OCI-LY7 (cell line): Measurements from ENCODE around the gene GSTK1. TPM values are rescaled to one million over a fixed set of nuclear protein-coding genes. Genes with fewer than 3 reads are reported as not detected.

Experiments
- BruUV-seq: library from RNA; stranded (reverse); fragments of 400-500 nt; replicated peaks from 2 replicates; lab custom pipeline; 2021; lab: Mats Ljungman, UMichigan
- CTCF ChIA-PET: fragments of 300-600 bp; sonication (Branson Sonifier 250); formaldehyde crosslinking; loops from one replicate; lab custom pipeline; 2022; ENCODE audit warnings: antibody characterized with exemption; ENCODE audit not compliant: unreplicated experiment; lab: Charles Lee
- POLR2A ChIA-PET: fragments of 300-600 bp; sonication (Branson Sonifier 250); formaldehyde crosslinking; loops from one replicate; lab custom pipeline; 2022; ENCODE audit warnings: antibody characterized with exemption; lab: Charles Lee
- DNase-seq: peaks from one replicate; pipeline ENCODE4 v3.0.0-alpha.2; 2015; ENCODE audit warnings: low spot score
- H2AFZ ChIP-seq: fragments of 200-600 bp; sonication (generic), shearing (Covaris generic); 2 replicates; pipeline ENCODE4 v1.6.1; 2014; ENCODE audit warnings: mild to moderate bottlenecking, antibody characterized with exemption, low read length, moderate library complexity
- H3K27ac ChIP-seq: fragments of 200-600 bp; sonication (generic); 2 replicates; pipeline ENCODE4 v1.5.1; 2014; ENCODE audit warnings: mixed run types, low read depth, mild to moderate bottlenecking, moderate library complexity, low read length, inconsistent platforms; ENCODE audit not compliant: poor library complexity, severe bottlenecking
- H3K36me3 ChIP-seq: fragments of 200-600 bp; sonication (generic); 2 replicates; pipeline ENCODE4 v1.6.1; 2014; ENCODE audit warnings: mild to moderate bottlenecking, antibody characterized with exemption, low read length, moderate library complexity, mixed read lengths; ENCODE audit not compliant: insufficient read depth
- H3K4me1 ChIP-seq: fragments of 200-600 bp; sonication (generic); 2 replicates; pipeline ENCODE4 v1.5.1; 2014; ENCODE audit warnings: mild to moderate bottlenecking, low read length; ENCODE audit not compliant: insufficient read depth, poor library complexity, severe bottlenecking
- H3K4me2 ChIP-seq: fragments of 200-600 bp; sonication (generic); 2 replicates; pipeline ENCODE4 v1.6.1; 2014; ENCODE audit warnings: mild to moderate bottlenecking, low read length
- H3K4me3 ChIP-seq: fragments of 200-600 bp; sonication (generic); 2 replicates; pipeline ENCODE4 v1.5.1; 2014; ENCODE audit warnings: mild to moderate bottlenecking, low read depth, low read length; ENCODE audit not compliant: poor library complexity, severe bottlenecking
- H3K79me2 ChIP-seq: fragments of 200-600 bp; sonication (generic); 2 replicates; pipeline ENCODE4 v1.6.1; 2016; ENCODE audit warnings: low read depth, mild to moderate bottlenecking, low read length, moderate library complexity, mixed read lengths; ENCODE audit not compliant: insufficient read depth
- H3K9me2 ChIP-seq: fragments of 200-600 bp; sonication (generic); 2 replicates; pipeline ENCODE4 v1.6.1; 2016; ENCODE audit warnings: mild to moderate bottlenecking, low read length, mixed read lengths; ENCODE audit not compliant: insufficient read depth
- H3K9me3 ChIP-seq: fragments of 200-600 bp; sonication (generic); 2 replicates; pipeline ENCODE4 v1.6.1; 2014; ENCODE audit warnings: mild to moderate bottlenecking, mixed run types, low read length, mixed read lengths
- H4K20me1 ChIP-seq: fragments of 200-600 bp; sonication (generic); 2 replicates; pipeline ENCODE4 v1.6.1; 2014; ENCODE audit warnings: mild to moderate bottlenecking, antibody characterized with exemption, low read length, moderate library complexity, mixed read lengths; ENCODE audit not compliant: insufficient read depth
- CTCF ChIP-seq: fragments of 200-600 bp; sonication (generic); conservative IDR thresholded peaks from 2 replicates; pipeline ENCODE4 v1.5.1; 2014; ENCODE audit warnings: mild to moderate bottlenecking, antibody characterized with exemption, low read length, moderate library complexity, mixed read lengths
- EZH2phosphoT487 ChIP-seq: fragments of 200-600 bp; sonication (generic); IDR thresholded peaks from 2 replicates; pipeline ENCODE4 v1.6.1; 2018; ENCODE audit warnings: low read depth, borderline replicate concordance, mild to moderate bottlenecking, mixed run types, antibody characterized with exemption, low read length, moderate library complexity, mixed read lengths
- intact Hi-C: fragments of 100-400 bp; cut with micrococcal nuclease; formaldehyde crosslinking; loops from one replicate; pipeline ENCODE4 v1.10.0; 2022; ENCODE audit not compliant: unreplicated experiment
- total RNA-seq, 2 experiments: library from RNA; depleted of rRNA in 1 of 2; stranded (reverse); fragments of >200 nt in 1 of 2; shearing (Covaris generic) in 1 of 2; gene quantifications; 2 replicates each; pipeline ENCODE4 v1.2.3, GENCODE V29; 2014 to 2022

The GSTK1 gene
- total RNA-seq, 2 experiments from 2014 or later: 37.8 to 41.6 TPM

GRCh38 chr7:143216686-143217085 is 46.6 kb upstream of the GSTK1 start:
- no peak overlapping the region for H3K4me3 ChIP-seq
- intact Hi-C loops: loop anchor here (10.0 kb wide), 1 partner anchor 612 kb away; no protein-coding TSS in a partner anchor
- ChIA-PET POLR2A (interaction anchor here (0.6 to 1.7 kb wide), 3 partner anchors 207 to 473 kb away, joined by 3 to 5 read pairs (median 3); no protein-coding TSS in a partner anchor), CTCF (interaction anchor here (0.9 kb wide), 1 partner anchor 204 kb away, joined by 3 read pairs; no protein-coding TSS in a partner anchor)
- H3K36me3 ChIP-seq: no peaks in the 10 kb centered on the region
- no peaks in the 10 kb centered on the region for H3K9me3 ChIP-seq
- DNase-seq: no peak
- no peak overlapping the region for H3K4me2 ChIP-seq
- TF ChIP-seq EZH2phosphoT487: no peak
- no peak for TF ChIP-seq CTCF
- H4K20me1 ChIP-seq: no peaks in the 10 kb centered on the region
- H3K9me2 ChIP-seq: no peaks in the 10 kb centered on the region
- no peak overlapping the region for H3K27ac ChIP-seq
- no TSS peak for BruUV-seq
- H3K79me2 ChIP-seq: no peaks in the 10 kb centered on the region
- no peaks in the 10 kb centered on the region for H3K4me1 ChIP-seq
- no peak overlapping the region for H2AFZ ChIP-seq

- Histone ChIP-seq H3K4me1 (no peaks in the 10 kb centered on the region), H2AFZ (no peak overlapping the region), H3K4me2 (no peak overlapping the region), H3K9me2 (no peaks in the 10 kb centered on the region), H4K20me1 (no peaks in the 10 kb centered on the region), H3K9me3 (no peaks in the 10 kb centered on the region), H3K4me3 (no peak overlapping the region), H3K36me3 (no peaks in the 10 kb centered on the region), H3K79me2 (no peaks in the 10 kb centered on the region), H3K27ac (no peak overlapping the region)
- DNase-seq: no peak
- no TSS peak for BruUV-seq
- POLR2A ChIA-PET: interaction anchor here (0.8 kb wide), 1 partner anchor 218 kb away, joined by 3 read pairs; no protein-coding TSS in a partner anchor
- CTCF ChIA-PET: interaction anchor here (1.1 kb wide), 1 partner anchor 209 kb away, joined by 3 read pairs; no protein-coding TSS in a partner anchor
- TF ChIP-seq EZH2phosphoT487 (no peak), CTCF (no peak)
- intact Hi-C loops: loop anchor here (10.0 kb wide), 1 partner anchor 613 kb away; no protein-coding TSS in a partner anchor
Measured at GRCh38 chr7:143217806-143218205, 45.4 kb upstream of the GSTK1 start.

DNA sequence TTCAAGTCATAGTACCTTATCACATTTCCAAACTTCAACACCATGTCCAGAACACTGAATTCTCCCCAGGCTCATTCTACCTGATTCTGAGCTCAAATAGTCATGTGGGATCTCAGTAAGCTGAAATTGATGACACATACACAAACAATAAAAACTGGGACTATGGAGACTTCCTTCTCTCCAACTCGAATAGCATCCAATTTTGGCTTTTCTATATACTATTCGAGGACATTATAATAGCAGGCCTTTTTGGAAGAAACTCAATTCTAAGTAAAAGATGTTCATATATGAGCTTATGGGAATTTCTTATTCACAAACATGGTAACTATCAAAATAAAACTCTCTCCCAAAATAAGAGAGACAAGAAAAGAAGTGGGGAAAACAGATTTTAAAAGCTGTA is 42.0 kb upstream of the GSTK1 start:
- ChIA-PET POLR2A (no interaction called here), CTCF (no interaction called here)
- Histone ChIP-seq H3K9me2 (no peaks in the 10 kb centered on the region), H3K4me1 (no peaks in the 10 kb centered on the region), H3K9me3 (no peaks in the 10 kb centered on the region), H3K4me3 (no peak overlapping the region), H3K27ac (no peak overlapping the region), H4K20me1 (no peaks in the 10 kb centered on the region), H3K36me3 (no peaks in the 10 kb centered on the region), H3K4me2 (no peak overlapping the region), H3K79me2 (no peaks in the 10 kb centered on the region), H2AFZ (no peak overlapping the region)
- no peak for DNase-seq
- TF ChIP-seq CTCF: no peak
- TF ChIP-seq EZH2phosphoT487: no peak
- intact Hi-C loops: no loop called here
- no TSS peak for BruUV-seq
